Esophagus (tissue), 2 donors: ENCODE measurements around the gene CDC27. TPM values are rescaled to one million over a fixed set of nuclear protein-coding genes. Genes with fewer than 3 reads are reported as not detected.
"Not testable (repeated sequence)": the region's sequence is repeated elsewhere in the genome, so short reads cannot be mapped to it uniquely, and the experiment has no call there.

Experiments used
- H3K27ac ChIP-seq, 2 donors: one replicate each; pipeline ENCODE4 v1.5.1; 2013; ENCODE audit warnings: low read depth in 2 of 2, mild to moderate bottlenecking in 2 of 2, inconsistent platforms in 1 of 2, low read length in 1 of 2, moderate library complexity in 1 of 2
- H3K27me3 ChIP-seq, 2 donors: one replicate each; pipeline ENCODE4 v1.6.1; 2013; ENCODE audit warnings: low read length in 2 of 2, control low read depth in 1 of 2, mild to moderate bottlenecking in 1 of 2; ENCODE audit not compliant: insufficient read depth in 2 of 2, control insufficient read depth in 1 of 2
- H3K36me3 ChIP-seq, 2 donors: one replicate each; pipeline ENCODE4 v1.6.1; 2013; ENCODE audit warnings: low read length in 1 of 2; ENCODE audit not compliant: control insufficient read depth in 2 of 2, insufficient read depth in 2 of 2
- H3K4me1 ChIP-seq, 2 donors: one replicate each; pipeline ENCODE4 v1.6.1; 2013; ENCODE audit warnings: low read length in 1 of 2; ENCODE audit not compliant: control insufficient read depth in 2 of 2, insufficient read depth in 2 of 2
- H3K4me3 ChIP-seq, 2 donors: one replicate each; pipeline ENCODE4 v1.5.1; 2013; ENCODE audit warnings: low read length in 2 of 2, mild to moderate bottlenecking in 2 of 2, low read depth in 1 of 2, moderate library complexity in 1 of 2
- H3K9me3 ChIP-seq, 2 donors: one replicate each; pipeline ENCODE4 v1.6.1; 2013; ENCODE audit warnings: mild to moderate bottlenecking in 2 of 2, low read depth in 1 of 2, low read length in 1 of 2, moderate library complexity in 1 of 2; ENCODE audit not compliant: control insufficient read depth in 2 of 2, insufficient read depth in 1 of 2
- WGBS, 2 donors: extraction: QIAGEN DNeasy Blood & Tissue Kit; methylation state at CpG; one replicate each; pipeline ENCODE4 v1.1.7; 2013; 5-methylcytosine and 5-hydroxymethylcytosine counted together
- polyA plus RNA-seq, 2 donors: library from polyadenylated mRNA; stranded (reverse); fragments of 200-250 nt; gene quantifications; one replicate each; pipeline ENCODE4 v1.2.3, GENCODE V29; 2013
- donor health status: healthy with polysubstance abuse.
- donor health status: Bipolar disorder and iron deficiency.

The CDC27 gene
- polyA plus RNA-seq, 2 donors = 9.0 to 16.7 TPM

DNA sequence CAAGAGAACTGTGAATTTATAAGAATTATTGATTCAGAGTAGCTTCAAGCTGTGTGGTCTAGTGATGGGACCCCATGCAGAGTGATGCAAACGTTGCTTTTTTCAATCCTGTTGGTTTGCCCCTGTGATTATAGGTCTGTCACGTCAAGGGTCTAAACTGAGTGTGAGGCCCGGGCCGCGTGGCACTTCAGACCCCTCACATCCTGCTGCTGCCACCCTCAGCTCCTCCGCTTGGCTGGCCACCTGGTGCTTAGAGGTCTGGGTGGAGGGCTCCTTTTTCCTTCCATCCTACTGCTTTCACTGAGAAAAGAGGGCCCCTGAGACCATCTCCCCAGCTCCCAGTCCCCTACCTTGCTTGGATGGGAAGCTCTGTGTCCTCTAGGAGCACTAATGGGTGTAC, 32.1 kb upstream of the CDC27 start:
- Histone ChIP-seq H3K27me3 (no peaks in the 10 kb centered on the region), H3K4me3 (no peak overlapping the region), H3K27ac (no peak overlapping the region), H3K4me1 (no peaks in the 10 kb centered on the region), H3K36me3 (no peaks in the 10 kb centered on the region), H3K9me3 (no peaks in the 10 kb centered on the region)
- 86 to 87% methylated on average over 6 of the region's 6 CpGs for WGBS, 2 donors

DNA sequence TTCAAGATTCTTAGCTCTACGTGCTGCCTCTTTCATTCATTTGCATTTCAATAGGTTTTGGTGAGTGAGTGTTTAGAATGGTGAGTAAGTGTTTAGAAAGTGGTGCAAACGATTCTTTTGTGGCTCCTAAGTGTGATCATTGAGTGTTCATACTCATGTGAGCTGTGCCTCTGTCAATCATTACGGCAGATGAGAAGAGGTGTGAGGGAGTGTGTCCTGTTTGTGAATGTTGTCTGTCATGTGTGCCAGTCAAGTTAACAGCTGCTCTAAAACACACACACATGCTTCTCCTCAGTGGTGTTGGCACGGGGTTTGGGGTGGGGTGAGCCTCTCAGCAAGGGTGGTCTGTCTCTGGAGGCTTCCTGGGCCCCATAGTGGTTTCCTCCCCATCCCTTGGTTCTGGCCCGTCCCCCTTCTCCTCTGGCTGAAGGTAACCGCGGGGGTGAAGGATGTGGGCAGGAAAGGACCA, 31.5 kb upstream of the CDC27 start:
- WGBS, 2 donors = 47 to 61% methylated on average over 7 of the region's 7 CpGs

DNA sequence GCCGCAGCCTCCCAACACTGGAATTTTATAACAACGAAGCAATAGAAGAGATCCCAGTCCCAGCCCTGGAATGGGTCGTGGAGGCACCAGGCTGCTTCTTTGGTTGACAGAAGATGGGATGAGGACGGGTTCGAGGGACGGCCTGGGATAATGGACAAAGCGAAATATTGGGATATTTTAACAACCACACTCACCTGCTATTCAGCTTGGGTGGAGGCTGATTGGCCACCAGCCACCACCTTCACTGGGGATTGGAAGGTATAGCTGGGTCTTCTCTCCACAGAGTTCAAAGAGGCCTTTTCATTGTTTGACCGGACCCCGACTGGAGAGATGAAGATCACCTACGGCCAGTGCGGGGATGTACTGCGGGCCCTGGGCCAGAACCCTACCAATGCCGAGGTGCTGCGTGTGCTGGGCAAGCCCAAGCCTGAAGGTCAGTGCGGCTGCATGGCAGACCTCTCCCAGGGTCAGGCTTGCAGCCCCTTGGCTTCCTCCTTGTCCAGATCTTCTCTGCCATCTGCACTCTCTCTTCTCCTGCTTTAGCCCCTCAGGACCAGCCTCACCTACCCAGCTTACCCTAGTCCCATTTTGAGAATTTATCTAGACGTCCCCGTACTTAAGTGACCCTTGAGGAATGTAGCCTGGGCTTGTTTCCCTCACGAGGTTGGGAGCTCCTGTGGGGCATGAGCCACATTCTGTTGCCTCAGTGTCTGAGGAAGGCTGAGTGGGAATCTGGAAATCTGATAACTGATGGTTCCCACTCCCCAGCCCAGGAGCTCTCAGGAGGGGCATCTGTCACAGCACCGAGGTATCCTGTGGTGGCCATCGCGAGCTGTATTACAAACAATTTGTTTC, 30.8 kb upstream of the CDC27 start:
- H3K4me3 ChIP-seq = no peak overlapping the region
- no peaks in the 10 kb centered on the region for H3K9me3 ChIP-seq
- H3K27ac ChIP-seq = no peak overlapping the region
- WGBS, 2 donors = 87 to 89% methylated on average over 21 of the region's 21 CpGs
- no peaks in the 10 kb centered on the region for H3K4me1 ChIP-seq
- no peaks in the 10 kb centered on the region for H3K36me3 ChIP-seq
- H3K27me3 ChIP-seq = no peaks in the 10 kb centered on the region

More for the DNA sequence above, 31.5 kb upstream of the CDC27 start:
- Histone ChIP-seq H3K4me3 (no peak overlapping the region), H3K9me3 (no peaks in the 10 kb centered on the region), H3K36me3 (no peaks in the 10 kb centered on the region), H3K27ac (no peak overlapping the region), H3K4me1 (no peaks in the 10 kb centered on the region), H3K27me3 (no peaks in the 10 kb centered on the region)

DNA sequence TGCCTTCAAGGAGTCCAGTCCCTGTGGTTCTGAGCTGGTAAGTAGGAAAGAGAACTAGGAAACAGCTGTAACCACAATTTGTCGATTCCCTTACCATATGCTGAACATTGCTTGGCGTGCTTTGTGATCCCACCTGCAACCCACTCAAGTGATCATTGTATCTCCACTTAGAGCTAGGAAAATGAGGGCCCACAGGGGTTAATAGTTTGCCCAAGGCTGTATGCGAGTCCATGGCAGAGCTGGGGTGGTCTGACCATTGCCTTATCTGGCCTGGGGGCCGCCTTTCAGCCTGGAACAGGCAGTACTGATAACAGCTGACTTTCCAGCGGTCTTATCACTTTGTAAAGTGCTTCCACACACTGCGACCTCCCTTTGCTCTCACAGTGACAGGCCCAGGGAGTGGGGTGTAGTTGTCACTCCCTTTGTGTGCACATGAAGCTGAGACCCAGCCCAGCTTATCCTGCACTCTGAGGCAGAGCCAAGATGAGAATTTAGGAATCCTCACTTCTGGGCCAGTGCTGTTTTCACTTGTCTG, 29.9 kb upstream of the CDC27 start:
- WGBS, 2 donors = 70 to 82% methylated on average over 6 of the region's 6 CpGs
- H3K27me3 ChIP-seq = no peaks in the 10 kb centered on the region
- no peaks in the 10 kb centered on the region for H3K36me3 ChIP-seq
- no peak overlapping the region for H3K4me3 ChIP-seq
- H3K9me3 ChIP-seq = no peaks in the 10 kb centered on the region
- no peak overlapping the region for H3K27ac ChIP-seq
- no peaks in the 10 kb centered on the region for H3K4me1 ChIP-seq

DNA sequence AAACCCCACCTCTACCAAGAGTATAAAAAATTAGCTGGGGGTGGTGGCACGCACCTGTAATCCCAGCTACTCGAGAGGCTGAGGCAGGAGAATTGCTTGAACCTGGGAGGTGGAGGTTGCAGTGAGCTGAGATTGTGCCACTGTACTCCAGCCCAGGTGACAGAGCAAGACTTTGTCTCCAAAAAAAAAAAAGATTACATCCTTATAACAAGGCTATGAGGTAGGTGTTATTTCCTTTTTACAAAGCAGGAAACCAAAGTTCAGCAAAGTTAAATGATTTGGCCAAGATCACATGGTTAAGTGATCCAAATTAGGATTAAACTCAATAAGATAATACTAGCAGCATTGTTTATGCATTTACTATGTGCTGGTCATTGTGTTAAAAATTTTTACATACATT, 28.2 kb upstream of the CDC27 start:
- H3K27me3 ChIP-seq, H3K4me3 ChIP-seq, H3K9me3 ChIP-seq, H3K27ac ChIP-seq, H3K36me3 ChIP-seq, H3K4me1 ChIP-seq: not testable (repeated sequence)
- 85 to 86% methylated on average over 2 of the region's 2 CpGs for WGBS, 2 donors

DNA sequence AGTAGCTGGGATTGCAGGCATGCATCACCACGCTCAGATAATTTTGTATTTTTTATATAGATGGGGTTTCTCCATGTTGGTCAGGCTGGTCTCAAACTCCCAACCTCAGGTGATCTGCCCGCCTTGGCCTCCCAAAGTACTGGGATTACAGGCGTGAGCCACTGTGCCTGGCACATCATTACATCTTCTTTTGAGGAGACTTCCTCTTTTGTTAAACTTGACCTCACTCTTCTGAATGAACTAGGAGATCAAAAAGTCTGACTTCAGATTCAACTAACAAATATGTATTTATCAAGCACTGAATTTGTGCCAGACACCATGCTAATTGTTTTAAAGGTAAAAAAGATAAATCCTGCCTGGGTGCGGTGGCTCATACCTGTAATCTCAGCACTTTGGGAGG, 27.7 kb upstream of the CDC27 start:
- WGBS, 2 donors = 88 to 92% methylated on average over 4 of the region's 4 CpGs
- not testable (repeated sequence) for H3K4me3 ChIP-seq, H3K4me1 ChIP-seq, H3K9me3 ChIP-seq, H3K36me3 ChIP-seq, H3K27me3 ChIP-seq, H3K27ac ChIP-seq

DNA sequence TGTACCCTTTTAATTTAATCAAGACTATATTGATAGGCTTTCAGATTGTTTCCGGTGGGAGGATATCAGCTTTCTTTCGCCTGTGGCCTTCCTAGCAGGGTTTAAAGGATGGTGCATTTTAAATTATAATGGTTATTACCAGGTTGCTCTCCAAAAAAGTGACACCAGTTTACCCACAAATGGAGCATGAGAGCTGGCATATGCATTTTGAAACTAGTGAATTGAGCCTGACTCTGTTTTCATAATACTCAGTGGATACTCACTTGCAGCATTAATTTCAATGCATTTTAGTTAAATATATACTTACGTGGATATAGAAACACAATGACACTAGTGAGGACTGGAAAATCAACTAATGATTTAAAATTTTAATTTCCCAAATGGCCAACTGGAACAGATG, 25.8 kb upstream of the CDC27 start:
- Histone ChIP-seq H3K27ac (no peak overlapping the region), H3K27me3 (no peaks in the 10 kb centered on the region), H3K36me3 (no peaks in the 10 kb centered on the region), H3K4me3 (no peak overlapping the region), H3K4me1 (no peaks in the 10 kb centered on the region), H3K9me3 (no peaks in the 10 kb centered on the region)
- 88 to 89% methylated on average over 3 of the region's 3 CpGs for WGBS, 2 donors

DNA sequence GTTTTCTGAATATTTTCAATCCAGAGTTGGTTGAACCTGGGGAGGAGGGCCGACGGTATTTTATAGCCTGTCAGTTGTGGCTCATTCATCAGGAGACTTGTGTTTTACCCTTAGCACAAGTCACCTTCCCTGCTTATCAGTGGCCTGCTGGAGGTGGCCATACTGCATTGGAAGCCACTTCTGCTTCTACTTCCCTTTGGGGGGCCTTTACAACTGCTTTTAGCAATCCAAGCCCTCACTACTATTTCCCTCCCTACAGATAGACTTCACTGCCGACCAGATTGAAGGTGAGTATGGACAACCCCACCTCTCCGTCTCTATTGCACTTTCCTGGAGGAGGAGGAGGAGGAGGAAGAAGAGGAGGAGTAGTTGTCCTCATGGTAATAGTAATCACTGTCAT, 24.4 kb upstream of the CDC27 start:
- no peaks in the 10 kb centered on the region for H3K27me3 ChIP-seq
- WGBS, 2 donors = 79 to 82% methylated on average over 4 of the region's 4 CpGs
- H3K36me3 ChIP-seq = no peaks in the 10 kb centered on the region
- H3K4me3 ChIP-seq = no peak overlapping the region
- H3K9me3 ChIP-seq = no peaks in the 10 kb centered on the region
- H3K27ac ChIP-seq = no peak overlapping the region
- no peaks in the 10 kb centered on the region for H3K4me1 ChIP-seq

DNA sequence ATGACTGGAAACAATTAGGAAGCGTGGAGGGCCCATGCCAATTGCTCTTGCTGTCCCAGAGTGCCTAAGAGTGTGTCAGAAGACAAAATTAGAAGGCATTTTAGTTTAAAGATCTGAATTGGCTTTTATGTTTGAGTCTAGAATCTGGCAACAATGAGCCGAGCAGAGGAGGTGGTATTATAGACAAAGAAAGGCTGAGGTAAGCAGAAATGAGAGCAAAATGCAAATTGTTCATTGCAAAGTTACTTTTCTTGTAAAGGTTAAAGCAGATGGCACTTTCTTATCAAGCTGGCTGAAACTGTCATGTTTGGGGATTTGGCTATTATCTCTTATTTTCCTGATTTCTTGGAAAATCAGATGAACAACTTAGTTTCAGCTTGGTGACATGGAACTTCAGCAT, 23.4 kb upstream of the CDC27 start:
- Histone ChIP-seq H3K4me1 (no peaks in the 10 kb centered on the region), H3K36me3 (no peaks in the 10 kb centered on the region), H3K27ac (no peak overlapping the region), H3K9me3 (no peaks in the 10 kb centered on the region), H3K27me3 (no peaks in the 10 kb centered on the region), H3K4me3 (no peak overlapping the region)
- 54 to 71% methylated on average over 2 of the region's 2 CpGs for WGBS, 2 donors

DNA sequence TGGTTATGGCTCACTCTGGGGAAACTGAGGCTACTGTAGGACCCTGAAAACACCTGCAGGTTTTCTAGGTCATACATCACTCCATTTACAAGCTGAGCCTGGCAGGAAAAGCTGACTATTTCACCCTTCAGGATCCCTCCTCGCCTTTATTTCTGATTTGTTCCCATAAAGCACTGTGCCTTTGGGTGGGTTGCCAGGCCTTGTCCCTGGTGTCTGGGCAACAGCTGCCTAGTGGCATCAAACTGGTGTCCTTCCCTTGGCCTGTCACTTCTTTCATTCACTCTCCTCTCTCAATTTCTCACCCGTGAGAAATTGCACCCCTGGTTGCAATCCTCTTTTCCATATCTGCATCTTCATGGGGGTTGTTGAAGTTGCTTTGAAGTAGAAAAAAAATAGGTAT, 21.7 kb upstream of the CDC27 start:
- H3K27me3 ChIP-seq = no peaks in the 10 kb centered on the region
- 73 to 90% methylated on average over 2 of the region's 2 CpGs for whole genome bisulfite sequencing, 2 donors
- H3K4me1 ChIP-seq = no peaks in the 10 kb centered on the region
- H3K27ac ChIP-seq = no peak overlapping the region
- no peaks in the 10 kb centered on the region for H3K36me3 ChIP-seq
- H3K9me3 ChIP-seq = no peaks in the 10 kb centered on the region
- no peak overlapping the region for H3K4me3 ChIP-seq
